Ascending aorta (tissue), 2 donors: ENCODE results near the gene MET. TPM values are rescaled to one million over a fixed set of nuclear protein-coding genes. Genes with fewer than 3 reads are reported as not detected.

ENCODE experiments used
- DNase-seq, 2 donors: peaks; one replicate each; pipeline ENCODE4 v3.0.0-alpha.2; 2019; ENCODE audit warnings: low spot score in 2 of 2
- H3K27ac ChIP-seq, 2 donors: fragments of 200-600 bp; sonication (generic); one replicate each; pipeline ENCODE4 v1.5.1; 2016 to 2017; ENCODE audit warnings: mild to moderate bottlenecking in 1 of 2
- H3K27me3 ChIP-seq: fragments of 200-600 bp; sonication (generic); one replicate; pipeline ENCODE4 v1.5.1; 2017
- H3K36me3 ChIP-seq, 2 donors: fragments of 200-600 bp; sonication (generic); one replicate each; pipeline ENCODE4 v1.5.1; 2016
- H3K4me1 ChIP-seq, 2 donors: fragments of 200-600 bp; sonication (generic); one replicate each; pipeline ENCODE4 v1.5.1; 2016 to 2017; ENCODE audit warnings: mild to moderate bottlenecking in 1 of 2
- H3K4me3 ChIP-seq, 2 donors: fragments of 200-600 bp; sonication (generic); one replicate each; pipeline ENCODE4 v1.5.1; 2016 to 2017; ENCODE audit warnings: mild to moderate bottlenecking in 1 of 2
- H3K9me3 ChIP-seq, 2 donors: fragments of 200-600 bp; sonication (generic); one replicate each; pipeline ENCODE4 v1.5.1; 2016
- intact Hi-C: fragments of 100-400 bp; cut with DNase I; formaldehyde crosslinking; loops from one replicate; pipeline ENCODE4 v1.15.1; 2023
- total RNA-seq: library from RNA; depleted of rRNA; stranded (reverse); fragments of >200 nt; gene quantifications from one replicate; pipeline ENCODE4 v1.1.0, GENCODE V29; 2016
- TF ChIP-seq, protein P1 (sequence below), 3 experiments: fragments of 200-600 bp in 2 of 3; fragments of 450-650 bp in 1 of 3; sonication (generic) in 2 of 3; IDR thresholded peaks; one replicate each; pipeline ENCODE4 v1.5.1; 2016 to 2019; ENCODE audit warnings: antibody characterized with exemption in 3 of 3, mild to moderate bottlenecking in 1 of 3, moderate library complexity in 1 of 3

Gene MET
- total RNA-seq, 1 donor from 2014 or later, result 29.5 TPM

GRCh38 chr7:116675812-116676355, 3.9 kb downstream of the MET start:
- Histone ChIP-seq H3K4me3 (no peak overlapping the region), H3K27ac (no peak overlapping the region), H3K4me1 (peaks cover 0 to 3% of the 10 kb centered on the region in 2 donors), H3K27me3 (no peaks in the 10 kb centered on the region), H3K36me3 (no peaks in the 10 kb centered on the region), H3K9me3 (no peaks in the 10 kb centered on the region)
- intact Hi-C loops, result no loop called here
- DNase-seq, result no peak
- TF ChIP-seq, protein P1, sequence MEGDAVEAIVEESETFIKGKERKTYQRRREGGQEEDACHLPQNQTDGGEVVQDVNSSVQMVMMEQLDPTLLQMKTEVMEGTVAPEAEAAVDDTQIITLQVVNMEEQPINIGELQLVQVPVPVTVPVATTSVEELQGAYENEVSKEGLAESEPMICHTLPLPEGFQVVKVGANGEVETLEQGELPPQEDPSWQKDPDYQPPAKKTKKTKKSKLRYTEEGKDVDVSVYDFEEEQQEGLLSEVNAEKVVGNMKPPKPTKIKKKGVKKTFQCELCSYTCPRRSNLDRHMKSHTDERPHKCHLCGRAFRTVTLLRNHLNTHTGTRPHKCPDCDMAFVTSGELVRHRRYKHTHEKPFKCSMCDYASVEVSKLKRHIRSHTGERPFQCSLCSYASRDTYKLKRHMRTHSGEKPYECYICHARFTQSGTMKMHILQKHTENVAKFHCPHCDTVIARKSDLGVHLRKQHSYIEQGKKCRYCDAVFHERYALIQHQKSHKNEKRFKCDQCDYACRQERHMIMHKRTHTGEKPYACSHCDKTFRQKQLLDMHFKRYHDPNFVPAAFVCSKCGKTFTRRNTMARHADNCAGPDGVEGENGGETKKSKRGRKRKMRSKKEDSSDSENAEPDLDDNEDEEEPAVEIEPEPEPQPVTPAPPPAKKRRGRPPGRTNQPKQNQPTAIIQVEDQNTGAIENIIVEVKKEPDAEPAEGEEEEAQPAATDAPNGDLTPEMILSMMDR (IDR thresholded peaks at IDR 0.05), result no peak

DNA sequence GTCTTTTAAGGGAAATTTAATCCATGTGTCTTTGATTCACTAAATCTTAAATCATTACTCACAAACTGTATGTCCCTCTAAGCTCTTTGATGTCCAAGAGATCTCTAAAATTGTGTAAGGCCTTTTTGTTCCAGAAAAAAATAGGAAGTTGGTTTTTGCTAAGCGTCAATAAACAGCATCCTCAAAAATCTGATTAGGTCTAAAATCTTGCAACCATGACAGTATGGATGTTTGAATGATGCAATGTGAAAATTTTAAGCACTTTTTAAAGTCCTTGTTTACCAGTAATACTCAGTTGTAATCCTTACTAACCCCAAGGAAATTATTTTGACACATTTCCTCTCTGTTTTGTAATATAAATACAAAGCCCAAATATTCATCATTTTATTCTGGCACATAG, 6.8 kb downstream of the MET start:
- Histone ChIP-seq H3K36me3 (no peaks in the 10 kb centered on the region), H3K9me3 (no peaks in the 10 kb centered on the region), H3K4me3 (no peak overlapping the region), H3K27me3 (no peaks in the 10 kb centered on the region), H3K4me1 (no peaks in the 10 kb centered on the region), H3K27ac (no peak overlapping the region)
- intact Hi-C loops, result no loop called here
- no peak for DNase-seq
- TF ChIP-seq, protein P1 (IDR thresholded peaks at IDR 0.05), result no peak

- intact Hi-C loops, result no loop called here
- no peak overlapping the region for H3K27ac ChIP-seq
Observed at GRCh38 chr7:116679500-116679899, 7.5 kb downstream of the MET start.

GRCh38 chr7:116683786-116684185, 11.8 kb downstream of the MET start:
- no peak for DNase-seq
- intact Hi-C loops, result no loop called here
- no peaks in the 10 kb centered on the region for H3K36me3 ChIP-seq
- H3K27me3 ChIP-seq, result no peaks in the 10 kb centered on the region
- peaks cover 0 to 2% of the 10 kb centered on the region in 2 donors for H3K4me1 ChIP-seq
- no peaks in the 10 kb centered on the region for H3K9me3 ChIP-seq
- no peak overlapping the region for H3K27ac ChIP-seq
- TF ChIP-seq, protein P1 (IDR thresholded peaks at IDR 0.05), result no peak
- no peak overlapping the region for H3K4me3 ChIP-seq

More at GRCh38 chr7:116679500-116679899, 7.5 kb downstream of the MET start:
- TF ChIP-seq, protein P1 (IDR thresholded peaks at IDR 0.05), result no peak
- no peaks in the 10 kb centered on the region for H3K9me3 ChIP-seq
- no peak overlapping the region for H3K4me3 ChIP-seq
- H3K36me3 ChIP-seq, result no peaks in the 10 kb centered on the region
- no peak for DNase-seq
- H3K27me3 ChIP-seq, result no peaks in the 10 kb centered on the region
- no peaks in the 10 kb centered on the region for H3K4me1 ChIP-seq

- Histone ChIP-seq H3K9me3 (no peaks in the 10 kb centered on the region), H3K27ac (no peak overlapping the region)
- TF ChIP-seq, protein P1 (IDR thresholded peaks at IDR 0.05), result no peak
Observed at GRCh38 chr7:116686033-116686432, 14.0 kb downstream of the MET start.

More at GRCh38 chr7:116686033-116686432, 14.0 kb downstream of the MET start:
- no peaks in the 10 kb centered on the region for H3K27me3 ChIP-seq
- H3K36me3 ChIP-seq, result no peaks in the 10 kb centered on the region
- no peak overlapping the region for H3K4me3 ChIP-seq
- intact Hi-C loops, result no loop called here
- peaks cover 0 to 9% of the 10 kb centered on the region in 2 donors for H3K4me1 ChIP-seq
- no peak for DNase-seq
